ENCODE measurements around the gene ANKMY1. TPM values are rescaled to one million over a fixed set of nuclear protein-coding genes. Genes with fewer than 3 reads are reported as not detected.
"Not testable (repeated sequence)": the region's sequence is repeated elsewhere in the genome, so short reads cannot be mapped to it uniquely, and the experiment has no call there.

ANKMY1 gene
- total RNA-seq, 1 donor from 2014 or later = 5.1 TPM

DNA sequence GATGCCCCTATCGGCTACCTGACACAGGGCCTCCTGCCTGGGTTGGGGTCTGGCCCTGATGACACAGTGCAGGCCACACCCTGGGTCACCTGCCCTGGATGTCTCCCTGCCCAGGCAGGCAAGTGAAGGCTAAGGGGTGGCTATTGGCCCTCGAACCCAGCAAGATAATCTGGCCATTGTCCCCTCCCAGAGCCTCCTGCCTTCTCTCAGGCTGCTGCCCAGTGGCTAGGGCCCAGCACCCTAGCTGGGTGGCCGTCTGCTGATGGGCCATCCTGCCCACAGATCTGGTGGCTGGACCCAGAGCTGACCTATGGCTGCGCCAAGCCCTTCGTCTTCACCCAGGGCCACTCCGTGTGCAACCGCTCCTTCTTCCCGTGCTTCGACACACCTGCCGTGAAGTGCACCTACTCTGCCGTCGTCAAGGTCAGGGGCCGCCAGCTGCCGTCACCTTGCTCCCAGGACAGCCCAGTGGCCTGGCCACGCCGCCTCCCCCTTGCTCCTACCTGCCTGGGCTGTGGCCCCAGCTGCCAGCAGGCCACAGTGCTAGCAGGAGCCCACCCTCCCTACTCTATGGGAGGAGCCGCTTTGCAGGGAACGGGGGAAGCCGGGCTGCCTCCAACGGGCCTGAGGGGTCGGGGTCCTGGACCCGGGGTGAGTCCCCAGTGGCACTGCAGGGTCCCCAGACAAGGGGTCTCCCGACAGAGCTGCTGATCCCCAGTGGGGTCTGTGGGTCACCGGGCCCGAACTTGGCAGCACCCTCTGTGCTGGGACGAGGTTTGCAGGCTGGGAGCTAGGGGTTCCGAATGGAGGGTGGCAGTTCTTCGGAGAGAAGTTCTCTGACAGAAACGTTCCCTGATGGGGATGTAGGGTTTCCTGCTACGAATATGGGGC lies 14.6 kb upstream of the ANKMY1 start:
- no peak for ATAC-seq
- peak; percentile 31 for DNase-seq
- intact Hi-C loops (cut with micrococcal nuclease) = no loop called here

DNA sequence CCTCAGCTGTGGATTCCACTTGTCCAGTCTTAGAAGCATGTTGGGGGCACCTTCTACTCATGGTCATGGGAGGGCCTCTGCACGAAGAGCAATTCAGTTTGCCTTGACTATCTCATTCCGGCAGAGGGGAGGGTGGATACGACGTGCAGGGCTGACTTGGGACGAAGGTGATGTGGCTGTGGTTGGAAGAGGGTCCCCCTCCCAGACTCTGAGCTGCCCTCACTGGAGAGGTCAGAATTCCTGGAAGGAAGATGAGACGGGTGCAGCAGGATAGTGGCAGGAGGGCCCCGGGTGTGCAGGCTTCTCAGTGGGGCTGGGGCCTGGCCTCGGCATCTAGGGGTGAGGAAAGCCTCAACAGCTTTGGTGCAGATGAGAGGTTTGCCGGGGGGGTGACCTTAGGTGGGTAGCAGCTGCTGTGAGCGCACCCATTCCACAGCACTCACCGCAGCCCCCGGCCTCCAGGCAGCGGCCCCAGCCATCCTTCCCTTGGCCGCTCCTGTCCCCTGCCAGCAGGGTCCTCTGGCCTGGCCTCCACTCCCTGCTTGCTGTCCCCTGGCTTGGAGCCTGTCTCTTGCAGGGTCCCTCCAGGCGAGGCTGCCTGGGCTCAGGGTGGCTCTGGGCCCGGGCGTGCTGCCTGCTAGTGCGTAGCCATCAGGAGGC lies 13.7 kb upstream of the ANKMY1 start:
- DNase-seq = peak; percentile 21
- intact Hi-C loops (cut with micrococcal nuclease) = no loop called here

DNA sequence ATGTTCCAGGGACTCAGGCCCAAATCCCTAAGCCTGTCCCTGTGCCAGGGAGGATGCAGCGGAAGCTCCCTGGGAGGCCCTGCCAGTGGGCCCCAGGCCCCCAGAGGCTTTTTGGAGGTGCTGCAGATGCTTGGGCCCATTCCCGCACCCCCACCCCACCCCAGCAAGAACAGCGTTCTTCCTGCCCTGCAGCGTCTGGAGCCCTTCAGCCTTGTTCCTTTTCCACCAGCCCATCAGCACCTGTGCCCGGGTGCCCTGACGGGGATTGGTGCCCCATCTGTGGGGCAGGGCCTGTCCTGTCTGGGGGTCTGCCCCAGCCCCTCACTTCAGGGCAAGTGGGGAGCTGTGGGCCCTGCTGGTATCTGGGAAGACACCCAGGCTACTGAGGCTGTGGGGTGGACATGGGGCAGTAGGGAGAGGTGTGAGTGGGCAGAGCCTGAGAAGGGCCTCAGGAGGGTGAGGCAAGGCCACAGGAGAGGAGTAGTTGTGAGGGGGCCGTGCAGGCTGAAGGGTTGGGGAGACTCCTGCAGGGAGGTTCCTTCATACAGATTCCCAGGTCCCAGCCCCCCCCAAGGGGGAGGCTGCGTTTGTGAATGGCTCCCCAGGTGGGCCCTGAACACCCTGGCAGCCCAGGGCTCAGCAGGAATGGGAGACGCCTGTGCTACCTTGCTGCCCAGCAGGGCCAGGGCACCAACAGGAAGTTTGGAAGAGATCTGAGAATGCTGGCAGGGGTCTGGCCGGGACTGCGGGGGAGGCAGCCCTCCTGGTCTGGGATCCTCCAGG lies 12.9 kb upstream of the ANKMY1 start:
- intact Hi-C loops (cut with micrococcal nuclease) = no loop called here
- peak; percentile 19 for DNase-seq

More for the DNA sequence above, 13.7 kb upstream of the ANKMY1 start:
- no peak for ATAC-seq

DNA sequence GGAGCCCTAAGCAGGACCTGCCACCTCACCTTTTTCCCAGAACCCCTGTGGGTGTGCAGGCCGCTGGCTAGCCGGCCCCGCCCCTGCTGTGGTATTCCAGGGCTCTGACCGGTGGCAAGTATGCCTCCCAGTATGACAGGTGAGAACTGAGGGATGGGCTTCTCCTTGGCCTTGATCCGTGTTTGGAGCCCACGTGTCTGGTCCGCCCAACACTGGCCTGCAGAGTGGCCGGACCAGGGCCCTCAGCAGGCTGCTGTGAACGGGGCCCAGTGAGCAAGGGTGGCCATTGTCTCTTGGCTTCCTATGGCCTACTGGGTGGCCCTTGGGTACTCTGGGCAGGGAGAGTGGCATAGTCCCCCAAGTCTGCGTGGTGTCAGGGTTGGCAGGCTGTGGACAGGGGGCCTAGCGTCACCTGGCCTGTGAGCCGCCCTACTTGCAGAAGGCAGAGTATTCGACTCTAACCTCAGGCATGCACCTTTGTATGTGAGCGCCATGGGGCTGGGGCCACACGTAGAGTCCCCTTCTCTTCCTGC lies 12.3 kb upstream of the ANKMY1 start:
- peak; percentile 24 for DNase-seq
- intact Hi-C loops (cut with micrococcal nuclease) = no loop called here
- ATAC-seq = no peak

More for the DNA sequence above, 12.9 kb upstream of the ANKMY1 start:
- no peak for ATAC-seq

- ATAC-seq (no peak), DNase-seq (peak; percentile 35)
- intact Hi-C loops (cut with micrococcal nuclease) = no loop called here
Observed at GRCh38 chr2:240569523-240569997, 11.8 kb upstream of the ANKMY1 start.

GRCh38 chr2:240568678-240569522 lies 11.1 kb upstream of the ANKMY1 start:
- intact Hi-C loops (cut with micrococcal nuclease) = no loop called here
- ATAC-seq (peak; percentile 27), DNase-seq (peak; percentile 90)

GRCh38 chr2:240567872-240568677 lies 10.3 kb upstream of the ANKMY1 start, which contains the start of gene RNPEPL1:
Gene RNPEPL1, plus strand, starts transcription at chr2:240568484. Its CDS starts 103 bp downstream, at chr2:240568587.
- DNase-seq (peak; percentile 77), ATAC-seq (peak; percentile 21)
- intact Hi-C loops (cut with micrococcal nuclease) = no loop called here

- intact Hi-C loops (cut with micrococcal nuclease) = no loop called here
- ATAC-seq = peak; percentile 2
- no peak for DNase-seq
Observed at GRCh38 chr2:240567137-240567871, 9.5 kb upstream of the ANKMY1 start.

GRCh38 chr2:240566203-240567136 lies 8.7 kb upstream of the ANKMY1 start:
- ATAC-seq (peak; percentile 88), DNase-seq (peak; percentile 97)
- intact Hi-C loops (cut with micrococcal nuclease) = no loop called here

- intact Hi-C loops (cut with micrococcal nuclease) = no loop called here
- DNase-seq (peak; percentile 84), ATAC-seq (peak; percentile 12)
Observed at GRCh38 chr2:240565333-240566202, 7.8 kb upstream of the ANKMY1 start.

DNA sequence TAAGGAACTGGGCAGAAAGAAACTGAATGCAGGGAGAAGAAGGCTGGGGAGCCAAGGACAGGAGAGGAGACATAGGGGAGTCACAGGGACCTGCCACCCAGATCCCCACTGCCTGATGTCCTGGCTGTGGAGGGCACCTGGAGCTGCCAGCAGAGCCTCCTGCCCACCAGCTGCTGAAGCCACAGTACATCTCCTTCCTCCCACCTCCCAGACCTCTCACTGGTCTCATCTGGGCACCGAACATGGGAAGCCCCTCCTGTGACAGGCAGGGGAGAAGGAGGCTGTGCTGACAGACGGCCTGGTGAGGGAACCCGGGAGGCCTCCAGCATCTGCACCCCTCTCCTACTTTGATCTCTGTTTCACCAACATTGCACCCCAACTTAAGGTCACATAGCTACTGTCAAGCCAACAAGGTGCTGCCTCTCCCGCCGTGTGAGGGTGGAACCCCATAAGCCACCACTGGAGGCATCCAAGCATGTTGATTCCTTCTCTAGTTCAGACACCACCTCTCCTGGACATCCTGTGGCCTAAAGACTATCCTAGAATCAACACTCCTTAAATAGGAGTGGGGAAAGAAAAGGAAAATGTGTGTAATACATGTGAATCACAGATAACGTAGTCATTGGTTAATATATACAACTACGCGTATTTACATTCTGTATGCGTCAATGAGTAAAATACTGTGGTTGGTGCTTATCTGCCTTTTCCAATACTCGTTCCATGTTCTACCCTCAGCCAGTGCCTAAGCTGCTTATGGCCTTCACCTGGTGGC lies 7.0 kb upstream of the ANKMY1 start:
- DNase-seq (no peak), ATAC-seq (no peak)
- intact Hi-C loops (cut with micrococcal nuclease) = no loop called here

GRCh38 chr2:240563951-240564560 lies 6.3 kb upstream of the ANKMY1 start:
- intact Hi-C loops (cut with micrococcal nuclease) = no loop called here
- DNase-seq (no peak), ATAC-seq (no peak)

DNA sequence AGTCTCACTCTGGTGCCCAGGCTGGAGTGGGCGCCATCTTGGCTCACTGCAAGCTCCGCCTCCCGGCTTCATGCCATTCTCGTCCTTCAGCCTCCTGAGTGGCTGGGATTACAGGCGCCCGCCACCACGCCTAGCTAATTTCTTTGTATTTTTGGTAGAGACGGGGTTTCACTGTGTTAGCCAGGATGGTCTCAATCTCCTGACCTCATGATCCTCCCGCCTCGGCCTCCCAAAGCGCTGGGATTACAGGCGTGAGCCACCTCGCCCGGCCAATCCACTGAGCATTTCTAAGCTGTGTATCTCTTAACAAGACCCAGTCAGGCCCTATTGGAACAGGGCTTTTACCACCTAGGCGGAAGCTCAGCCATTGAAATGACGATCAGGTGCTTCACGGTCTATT lies 5.4 kb upstream of the ANKMY1 start:
- ATAC-seq; intact Hi-C loops (cut with micrococcal nuclease); DNase-seq: not testable (repeated sequence)
